ENCODE results near the gene SLX9. TPM values are rescaled to one million over a fixed set of nuclear protein-coding genes. Genes with fewer than 3 reads are reported as not detected.
A peak's percentile ranks its signal among the peaks of the same experiment; 100 is the strongest.

SLX9 gene
- total and polyA plus RNA-seq, 12 donors, result 11.1 to 45.3 (median 23.7) TPM

- Histone ChIP-seq H3K36me3 (replicated peaks in 1 of 2) (peaks cover 0 to 18% of the 10 kb centered on the region in 2 donors), H3K27me3 (no peaks in the 10 kb centered on the region), H3K9me3 (replicated peaks in 1 of 3) (no peaks in the 10 kb centered on the region), H3K27ac (no peak overlapping the region), H3K4me3 (no peak overlapping the region), H3K4me1 (replicated peaks in 1 of 2) (peaks cover 12 to 31% of the 10 kb centered on the region in 2 donors)
- peak in 2 of 7 donors; percentile 6 to 10 for DNase-seq
- TF ChIP-seq POLR2A (IDR thresholded peaks at IDR 0.05) (no peak), CTCF (IDR thresholded peaks at IDR 0.05) (no peak)
- intact Hi-C loops (cut with DNase I), result no loop called here
- WGBS, 4 donors, result 88 to 98% (median 90%) methylated on average over 9 to 10 of the region's 10 CpGs
Measured at GRCh38 chr21:44944596-44944995, 4.8 kb downstream of the SLX9 start.

GRCh38 chr21:44946254-44947041, 6.6 kb downstream of the SLX9 start:
- DNase-seq, result peak in 2 of 7 donors; percentile 6 to 13
- H3K4me3 ChIP-seq, result no peak overlapping the region
- TF ChIP-seq POLR2A (IDR thresholded peaks at IDR 0.05), result no peak
- TF ChIP-seq CTCF (IDR thresholded peaks at IDR 0.05), result no peak
- H3K4me1 ChIP-seq (replicated peaks in 1 of 2), result peaks cover 2 to 21% of the 10 kb centered on the region in 2 donors
- H3K9me3 ChIP-seq (replicated peaks in 1 of 3), result no peaks in the 10 kb centered on the region
- no peaks in the 10 kb centered on the region for H3K27me3 ChIP-seq
- intact Hi-C loops (cut with DNase I), result no loop called here
- H3K27ac ChIP-seq, result no peak overlapping the region
- peaks cover 0 to 22% of the 10 kb centered on the region in 2 donors for H3K36me3 ChIP-seq (replicated peaks in 1 of 2)
- WGBS, 4 donors, result 89 to 93% (median 93%) methylated on average over 13 to 25 of the region's 25 CpGs

GRCh38 chr21:44947111-44947929, 7.5 kb downstream of the SLX9 start:
- WGBS, 4 donors, result 74 to 80% (median 79%) methylated on average over 14 to 22 of the region's 22 CpGs
- intact Hi-C loops (cut with DNase I), result no loop called here
- H3K36me3 ChIP-seq (replicated peaks in 1 of 2), result peaks cover 0 to 23% of the 10 kb centered on the region in 2 donors
- TF ChIP-seq CTCF (IDR thresholded peaks at IDR 0.05) (peak in 1 of 6 experiments; percentile 12), POLR2A (IDR thresholded peaks at IDR 0.05) (no peak)
- no peaks in the 10 kb centered on the region for H3K9me3 ChIP-seq (replicated peaks in 1 of 3)
- no peak overlapping the region for H3K27ac ChIP-seq
- H3K4me3 ChIP-seq, result no peak overlapping the region
- H3K27me3 ChIP-seq, result no peaks in the 10 kb centered on the region
- peaks cover 0 to 12% of the 10 kb centered on the region in 2 donors for H3K4me1 ChIP-seq (replicated peaks in 1 of 2)
- DNase-seq, result peak in 2 of 7 donors; percentile 25 to 30

- WGBS, 4 donors, result 61 to 86% (median 71%) methylated on average over 21 to 33 of the region's 33 CpGs
- DNase-seq, result peak; percentile 81 to 95 (median 93)
- peaks cover 0 to 8% of the 10 kb centered on the region in 2 donors for H3K4me1 ChIP-seq (replicated peaks in 1 of 2)
- H3K4me3 ChIP-seq, result no peak overlapping the region
- H3K9me3 ChIP-seq (replicated peaks in 1 of 3), result no peaks in the 10 kb centered on the region
- H3K27ac ChIP-seq, result no peak overlapping the region
- intact Hi-C loops (cut with DNase I), result loop anchor here in 1 of 2 donors (2.0 kb wide), 1 partner anchor 183 kb away; no protein-coding TSS in a partner anchor
- H3K27me3 ChIP-seq, result no peaks in the 10 kb centered on the region
- TF ChIP-seq CTCF (IDR thresholded peaks at IDR 0.05), result peak in 2 of 6 experiments; percentile 1 to 17
- TF ChIP-seq POLR2A (IDR thresholded peaks at IDR 0.05), result no peak
- H3K36me3 ChIP-seq (replicated peaks in 1 of 2), result peaks cover 0 to 23% of the 10 kb centered on the region in 2 donors
Measured at GRCh38 chr21:44947930-44948331, 8.1 kb downstream of the SLX9 start.
